Measurements from ENCODE around the gene ACP4.
A peak's percentile ranks its signal among the peaks of the same experiment; 100 is the strongest.
"Not testable (repeated sequence)": the region's sequence is repeated elsewhere in the genome, so short reads cannot be mapped to it uniquely, and the experiment has no call there.

Gene ACP4

DNA sequence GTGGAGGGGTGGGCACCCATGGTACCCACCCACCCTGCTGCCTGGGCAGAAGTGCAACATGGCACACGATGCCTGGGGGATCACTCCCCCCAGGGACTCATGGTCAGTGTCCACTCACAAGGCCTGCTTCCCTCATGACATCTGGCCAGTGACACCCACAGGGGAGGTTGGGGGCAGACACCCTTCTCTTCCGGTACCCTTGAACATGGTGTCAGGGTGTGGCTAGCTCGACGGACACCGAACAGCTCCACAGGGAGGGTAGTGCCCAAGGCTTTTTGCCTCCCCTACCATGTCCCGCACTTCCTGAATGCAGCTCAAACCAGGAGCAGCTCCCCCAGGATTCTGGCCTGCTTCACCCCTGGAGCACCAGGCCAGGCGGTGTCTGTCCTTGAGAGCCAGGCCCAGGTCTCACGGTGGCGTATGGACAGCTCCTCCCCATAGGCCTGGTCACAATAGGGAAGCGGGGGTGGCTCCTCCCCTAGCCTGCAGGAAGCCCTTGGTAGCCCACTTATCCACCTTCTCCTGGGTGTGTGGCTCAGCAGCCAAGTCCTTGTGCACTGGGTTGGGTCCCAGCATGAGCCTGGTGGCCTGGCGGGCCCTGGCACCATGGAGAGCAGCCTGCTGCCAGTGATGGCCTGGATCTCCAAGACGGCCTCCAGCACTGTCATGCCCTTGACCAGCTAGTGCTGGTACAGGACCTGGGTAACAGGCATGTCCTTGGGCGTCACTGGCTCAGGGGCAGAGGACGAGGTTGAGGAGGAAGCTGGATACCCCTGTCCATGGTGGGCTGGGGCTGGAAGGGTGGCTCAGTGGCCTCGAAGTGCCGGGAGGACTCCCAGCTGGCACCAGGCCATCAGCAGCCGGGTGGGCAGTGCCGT, 7.8 kb downstream of the ACP4 start:
- no peak for DNase-seq

DNA sequence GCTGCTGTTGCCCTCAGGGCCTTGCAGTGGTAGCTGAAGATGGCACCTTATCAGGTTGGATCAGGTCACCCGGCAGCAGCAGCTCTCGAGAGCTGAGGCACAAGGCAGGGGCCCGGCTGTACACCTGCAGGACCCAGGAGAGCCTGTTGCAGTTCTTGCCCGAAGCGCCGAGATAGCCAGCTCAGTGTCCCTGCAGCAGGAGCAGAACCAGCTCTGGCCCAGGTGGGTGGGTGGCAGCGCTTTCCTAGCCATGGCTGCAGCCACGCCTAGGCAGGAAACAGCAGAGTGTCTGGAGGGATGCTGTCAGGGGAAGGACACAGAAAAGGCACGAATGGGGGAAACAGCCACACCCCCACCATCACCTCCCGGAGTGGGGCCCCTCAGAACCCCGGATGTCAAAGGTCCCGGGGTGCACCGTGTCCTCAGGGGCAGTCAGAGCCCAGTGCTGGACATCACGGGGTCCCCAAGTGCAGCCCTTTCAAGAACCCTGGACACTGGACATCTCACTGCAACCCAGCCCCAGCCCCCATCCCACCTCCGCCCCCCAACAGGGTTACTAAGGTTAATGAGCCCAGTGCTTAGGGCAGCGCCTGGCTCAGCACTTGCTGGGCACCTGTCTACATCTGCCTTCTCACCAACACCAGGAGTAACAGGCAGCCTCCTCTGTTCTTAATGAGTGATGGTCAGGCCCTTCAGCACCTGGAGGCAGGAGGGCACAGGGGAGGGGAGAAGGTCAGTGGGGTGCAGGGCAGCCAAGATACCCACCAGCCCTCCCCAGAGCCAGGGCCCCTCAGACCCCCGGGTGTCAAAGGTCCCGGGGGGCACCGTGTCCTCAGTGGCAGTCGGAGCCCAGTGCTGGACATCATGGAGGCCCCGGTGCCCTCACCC, 8.7 kb downstream of the ACP4 start:
- no peak for DNase-seq

DNA sequence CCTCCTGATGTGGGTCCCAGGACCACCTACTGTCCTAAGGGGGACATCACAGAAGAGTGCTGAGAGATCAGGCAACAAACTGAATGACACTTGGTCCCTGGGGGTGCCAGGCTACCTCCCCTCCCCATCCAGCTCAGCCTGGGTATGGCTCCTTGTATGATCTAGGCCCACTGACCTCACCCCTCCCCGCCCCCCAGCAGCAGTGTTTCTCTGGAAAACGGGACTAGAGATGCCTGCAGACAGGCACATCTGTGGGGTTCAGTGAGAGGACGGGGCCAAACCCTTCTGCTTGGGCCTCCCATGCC, 9.3 kb downstream of the ACP4 start:
- no peak for DNase-seq

DNA sequence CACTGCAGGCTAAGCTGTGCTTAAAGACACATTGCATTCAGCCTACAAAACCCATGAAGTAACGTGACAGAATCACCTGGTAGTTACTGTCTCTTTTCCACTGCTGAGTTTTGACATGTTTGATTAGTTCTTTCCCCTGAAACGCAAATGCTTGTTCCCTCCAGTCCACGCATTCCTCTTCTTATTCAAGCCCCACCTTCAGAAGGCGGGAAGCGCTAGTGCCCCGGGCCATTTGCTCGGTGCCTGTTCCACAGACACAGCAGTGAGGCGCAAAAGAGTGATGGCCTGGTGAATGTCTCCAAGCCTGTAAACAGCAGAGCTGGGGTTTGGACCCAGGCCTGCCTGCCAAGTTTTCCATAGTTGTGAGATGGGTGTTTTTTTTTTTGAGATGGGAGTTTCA, 10.9 kb downstream of the ACP4 start:
- DNase-seq, result no peak

DNA sequence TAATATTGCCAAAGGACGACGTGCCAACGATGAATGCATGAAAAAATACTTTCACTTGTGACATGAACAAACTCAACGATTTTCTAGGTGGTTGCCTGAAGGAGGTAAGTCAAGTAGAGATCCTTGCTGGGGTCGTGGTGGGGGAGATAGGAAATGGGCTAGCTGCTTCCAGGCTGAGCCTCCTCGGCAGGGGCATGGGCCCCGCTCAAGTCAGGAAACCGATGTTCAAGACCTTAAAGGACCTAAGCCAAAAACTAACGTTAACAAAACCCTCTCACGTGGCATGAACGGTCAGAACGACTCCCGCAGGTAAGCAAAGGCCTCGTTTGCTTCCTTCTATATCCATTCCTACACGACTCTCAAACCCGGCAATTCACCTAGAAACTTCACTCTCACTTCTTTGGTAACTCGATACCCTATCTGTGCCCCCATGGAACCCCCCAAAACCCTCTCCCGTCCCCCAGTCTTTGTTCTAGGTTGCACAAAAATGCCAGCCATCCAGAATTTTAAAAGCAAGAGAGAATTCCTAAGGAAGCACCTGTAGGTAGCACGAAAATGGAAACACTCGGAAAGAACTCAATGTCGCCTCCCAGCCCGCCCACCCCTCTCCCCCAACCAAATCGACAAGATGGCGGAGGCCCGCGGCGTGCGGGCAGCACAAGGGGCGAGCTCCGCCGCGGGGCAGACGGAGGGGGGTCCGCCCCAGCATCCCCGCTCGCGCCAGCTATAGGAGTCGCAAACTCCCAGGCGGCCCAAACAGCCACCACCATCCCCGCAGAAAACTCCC, 13.6 kb downstream of the ACP4 start:
- peak in 1 of 2 donors; percentile 36 for DNase-seq

DNA sequence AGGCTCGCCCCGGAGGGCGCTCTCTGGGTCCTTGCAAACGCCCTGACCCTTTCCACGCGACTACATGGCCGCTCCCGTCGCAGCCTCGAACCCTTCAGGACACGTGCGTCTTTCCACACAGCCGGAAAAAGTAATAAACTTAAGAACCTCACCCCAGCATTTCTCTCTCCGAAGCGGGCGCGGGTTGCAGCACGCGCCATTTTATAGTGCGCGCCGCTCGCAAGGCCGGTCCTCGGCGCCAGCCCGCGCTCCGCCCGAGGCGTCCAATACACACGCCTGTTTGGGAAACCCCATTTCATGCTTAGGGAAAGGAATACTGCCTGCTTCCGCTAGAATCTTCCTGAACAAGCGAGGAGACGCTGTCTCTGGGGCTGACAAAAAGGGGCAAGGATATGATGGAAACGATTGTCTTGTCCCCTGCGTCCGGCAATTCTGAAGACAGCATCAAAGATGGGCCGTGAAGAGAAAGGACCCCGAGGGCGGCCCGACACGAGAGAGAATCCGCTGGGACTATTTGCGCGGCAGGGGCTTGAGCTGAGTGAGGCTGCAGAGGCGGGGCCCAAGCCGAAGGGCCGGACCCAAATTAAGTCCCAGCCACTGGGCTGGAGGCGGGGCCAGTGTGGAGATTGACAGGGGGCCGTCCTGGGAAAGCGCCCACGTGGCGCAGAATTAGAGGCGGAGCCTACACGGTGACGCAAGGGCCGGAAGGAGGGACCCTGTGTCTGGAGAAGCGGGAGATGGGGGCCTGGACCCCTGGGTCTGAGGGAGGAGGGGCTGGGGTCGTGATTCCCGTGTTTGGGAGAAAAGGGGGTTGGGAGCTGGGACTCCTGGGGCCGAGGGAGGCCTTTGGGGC, 14.4 kb downstream of the ACP4 start:
- peak; percentile 99 for DNase-seq

DNA sequence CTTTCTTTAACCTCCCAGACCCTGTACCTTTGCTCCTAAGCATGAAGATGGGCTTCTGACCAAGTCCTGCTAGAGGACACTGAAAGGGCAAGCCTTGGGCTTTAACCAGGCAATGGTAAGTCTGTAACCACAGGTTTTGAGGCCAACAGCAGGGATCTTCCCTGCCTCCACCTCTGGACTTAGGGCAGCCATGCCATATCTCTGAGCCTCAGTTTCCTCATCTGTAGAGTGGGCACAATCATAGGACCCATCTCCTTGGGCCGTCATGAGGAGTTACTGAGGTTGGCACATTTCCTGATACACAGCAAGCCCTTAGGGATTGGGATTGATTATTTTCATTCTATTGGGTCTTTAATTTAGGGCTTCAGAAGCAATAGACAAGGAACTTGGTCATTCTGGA, 18.6 kb downstream of the ACP4 start:
- no peak for DNase-seq

DNA sequence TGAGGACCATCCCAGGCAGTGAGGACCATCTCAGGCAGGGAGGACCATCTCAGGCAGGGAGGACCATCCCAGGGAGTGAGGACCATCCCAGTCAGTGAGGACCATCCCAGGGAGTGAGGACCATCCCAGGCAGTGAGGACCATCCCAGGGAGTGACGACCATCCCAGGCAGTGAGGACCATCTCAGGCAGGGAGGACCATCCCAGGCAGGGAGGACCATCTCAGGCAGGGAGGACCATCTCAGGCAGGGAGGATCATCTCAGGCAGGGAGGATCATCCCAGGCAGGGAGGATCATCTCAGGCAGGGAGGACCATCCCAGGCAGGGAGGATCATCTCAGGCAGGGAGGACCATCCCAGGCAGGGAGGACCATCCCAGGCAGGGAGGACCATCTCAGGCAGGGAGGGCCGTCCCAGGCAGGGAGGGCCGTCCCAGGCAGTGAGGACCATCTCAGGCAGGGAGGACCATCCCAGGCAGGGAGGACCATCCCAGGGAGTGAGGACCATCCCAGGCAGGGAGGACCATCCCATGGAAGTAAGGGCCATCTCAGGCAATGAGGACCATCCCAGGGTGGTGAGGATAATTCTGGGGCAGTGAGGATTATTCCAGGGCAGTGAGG, 21.5 kb downstream of the ACP4 start:
- DNase-seq, result not testable (repeated sequence)

DNA sequence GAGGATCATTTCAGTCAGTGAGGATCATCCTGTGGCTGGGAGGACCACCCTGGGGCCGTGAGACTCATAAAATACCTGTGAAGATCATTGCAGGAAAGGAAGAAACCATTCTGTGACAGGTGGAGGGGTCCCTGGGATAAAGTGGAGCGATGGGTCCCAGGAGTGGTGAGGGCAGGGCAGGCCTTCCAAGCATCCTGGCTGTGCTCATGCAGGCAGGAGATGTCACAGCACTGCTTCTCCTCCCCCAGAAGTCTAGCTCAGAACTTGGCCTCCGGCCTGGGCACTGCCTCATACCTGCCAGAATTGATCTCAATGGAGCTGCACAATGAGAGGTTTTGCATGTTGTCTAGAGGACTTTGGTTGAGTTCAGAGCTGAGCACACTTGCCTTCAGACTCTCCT, 22.3 kb downstream of the ACP4 start:
- no peak for DNase-seq

DNA sequence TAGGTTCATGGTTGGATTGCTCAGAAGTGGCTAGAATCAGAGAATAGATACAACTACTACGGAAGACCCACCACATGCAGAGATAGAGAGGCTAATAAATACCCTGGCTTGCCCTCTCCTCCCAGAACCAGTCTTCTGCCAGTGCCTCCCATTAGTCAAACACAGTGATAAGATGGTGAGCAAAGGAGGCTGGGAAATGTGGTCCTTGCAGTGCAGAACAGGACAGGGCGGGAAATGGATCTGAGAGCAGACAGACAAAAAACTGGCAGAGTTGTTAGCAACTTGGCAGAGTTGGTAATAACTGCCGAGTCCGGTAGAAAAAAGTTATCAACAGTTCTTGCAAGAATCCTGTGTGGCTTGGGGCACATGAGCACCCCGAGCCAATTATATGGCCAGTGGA, 24.7 kb downstream of the ACP4 start:
- DNase-seq, result no peak

DNA sequence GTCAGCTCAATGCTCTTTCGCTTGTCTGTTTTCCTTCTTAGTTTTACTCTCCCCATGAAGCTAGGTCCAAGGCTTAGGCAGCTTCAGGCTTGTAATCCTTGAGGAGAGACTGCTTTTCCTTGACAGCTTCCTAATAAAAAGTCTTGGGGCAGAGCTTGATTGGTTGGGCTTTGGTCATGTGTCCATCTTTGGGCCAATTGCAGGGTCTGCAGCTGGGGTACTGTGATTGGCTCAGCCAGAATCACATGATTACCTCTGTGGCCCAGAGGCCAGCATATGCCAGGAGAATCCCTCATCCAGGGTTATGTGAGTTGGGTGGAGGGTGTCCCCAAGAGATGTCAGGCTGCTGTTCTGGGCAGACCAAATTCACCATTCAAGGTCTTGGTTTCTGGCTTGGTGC, 25.2 kb downstream of the ACP4 start:
- no peak for DNase-seq

DNA sequence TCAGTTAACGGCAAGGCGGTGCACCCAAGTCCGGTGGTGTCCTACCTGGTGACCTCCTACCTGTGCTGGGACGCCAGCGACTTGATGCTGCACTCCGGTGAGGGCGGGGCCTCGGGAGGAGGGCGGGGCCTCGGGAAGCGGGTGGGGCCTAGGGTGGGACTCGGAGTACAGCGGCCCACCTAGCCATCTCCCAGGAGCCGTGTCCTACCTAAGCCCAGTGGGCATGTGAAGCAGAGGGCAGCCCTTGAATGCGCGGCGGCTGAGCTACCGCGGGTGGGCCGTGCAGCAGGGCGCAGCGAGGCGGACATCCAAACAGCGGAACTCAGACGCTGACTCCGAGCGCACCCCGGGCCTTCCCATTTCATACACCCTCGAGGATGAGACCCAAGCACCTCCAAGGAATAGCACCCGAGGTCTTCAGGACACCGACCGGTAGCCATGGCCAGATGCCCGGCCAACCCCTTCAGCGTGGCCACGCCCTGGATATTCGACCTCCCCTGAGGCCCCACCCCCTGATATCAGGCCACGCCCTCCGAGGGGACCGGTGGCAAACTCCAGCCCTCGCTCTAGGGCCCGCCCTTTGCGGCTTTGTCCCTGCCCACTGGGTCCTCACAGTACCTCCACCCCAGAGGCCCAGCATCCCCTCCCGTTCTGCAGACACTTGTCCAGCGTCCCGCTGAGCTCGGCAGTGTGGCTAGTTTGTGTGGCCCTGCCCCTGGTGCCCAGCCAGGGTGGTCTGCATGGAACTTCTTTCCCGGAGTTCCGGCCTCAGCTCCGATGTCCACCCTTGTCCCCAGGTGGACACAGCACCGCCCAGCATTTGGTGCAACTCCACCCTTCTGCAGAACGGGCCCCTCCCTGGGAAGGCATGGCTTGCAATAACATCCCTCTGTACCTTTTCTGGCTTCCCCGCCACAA, 28.0 kb downstream of the ACP4 start:
- peak; percentile 32 to 50 for DNase-seq

DNA sequence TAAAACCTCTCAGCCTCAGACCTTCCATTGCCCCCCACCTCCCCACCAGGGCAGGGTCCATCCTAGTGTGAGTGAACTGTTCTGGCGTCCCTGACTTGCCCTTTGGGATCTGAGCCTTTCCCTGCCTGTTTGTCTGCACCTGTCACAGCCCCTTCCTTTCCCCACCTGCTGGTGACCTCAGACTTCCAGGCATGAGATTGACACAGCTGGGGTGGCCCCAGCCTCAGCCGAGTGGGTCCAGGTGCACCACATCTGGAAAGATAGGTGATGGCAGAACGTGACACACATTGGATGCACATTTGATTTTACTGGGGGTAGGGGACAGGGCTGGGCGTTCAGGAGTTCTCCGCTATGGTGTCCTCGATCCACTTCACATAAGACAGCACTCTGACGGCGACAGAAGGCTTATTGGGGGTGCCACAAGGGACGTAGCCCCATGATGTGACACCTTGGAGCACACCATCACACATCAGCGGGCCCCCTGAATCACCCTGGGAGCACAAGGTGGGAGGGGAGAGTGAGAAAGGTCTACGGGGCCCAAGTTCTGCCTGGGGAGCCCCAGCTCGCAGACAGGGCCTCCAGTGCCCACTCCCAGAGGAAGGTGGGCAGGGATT, 28.8 kb downstream of the ACP4 start:
- DNase-seq, result no peak

DNA sequence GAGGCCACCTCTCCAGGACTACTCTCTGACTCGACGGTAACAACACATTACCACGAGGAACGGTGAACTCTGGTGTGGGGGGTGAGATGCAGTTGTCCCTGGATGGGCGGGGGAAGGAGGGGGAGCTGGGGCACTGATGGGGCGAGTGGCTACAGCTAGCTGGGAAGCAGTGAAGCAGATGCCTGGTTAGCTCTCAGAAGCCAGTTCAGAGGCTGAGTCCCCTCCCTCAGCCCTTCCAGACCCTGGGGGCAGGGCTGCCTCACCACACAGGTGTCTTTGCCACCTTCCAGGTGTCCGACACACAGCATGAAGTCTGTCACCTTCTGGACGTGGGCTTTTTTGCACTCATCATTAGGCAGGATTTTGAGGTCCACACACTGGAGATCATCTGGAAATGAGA, 29.4 kb downstream of the ACP4 start:
- no peak for DNase-seq

DNA sequence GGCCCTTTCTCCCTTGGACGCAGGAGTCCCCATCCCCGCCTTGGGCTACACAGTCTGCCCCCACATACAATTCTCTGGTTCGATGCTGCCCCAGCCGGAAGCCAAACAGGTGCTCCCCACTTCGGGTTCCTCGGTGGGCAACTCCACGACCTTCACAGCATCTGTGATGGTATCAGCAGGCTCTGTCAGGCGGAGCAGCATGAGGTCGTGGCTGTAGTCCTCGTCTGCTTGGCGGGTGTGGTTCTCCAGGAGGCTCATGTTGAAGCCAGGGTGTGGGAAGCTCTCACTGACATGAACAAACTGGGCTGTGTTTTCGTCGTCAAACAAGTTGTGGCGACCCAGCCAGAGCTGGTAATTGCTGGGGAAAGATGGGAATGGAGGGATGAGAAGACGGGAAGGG, 29.9 kb downstream of the ACP4 start:
- DNase-seq, result no peak

DNA sequence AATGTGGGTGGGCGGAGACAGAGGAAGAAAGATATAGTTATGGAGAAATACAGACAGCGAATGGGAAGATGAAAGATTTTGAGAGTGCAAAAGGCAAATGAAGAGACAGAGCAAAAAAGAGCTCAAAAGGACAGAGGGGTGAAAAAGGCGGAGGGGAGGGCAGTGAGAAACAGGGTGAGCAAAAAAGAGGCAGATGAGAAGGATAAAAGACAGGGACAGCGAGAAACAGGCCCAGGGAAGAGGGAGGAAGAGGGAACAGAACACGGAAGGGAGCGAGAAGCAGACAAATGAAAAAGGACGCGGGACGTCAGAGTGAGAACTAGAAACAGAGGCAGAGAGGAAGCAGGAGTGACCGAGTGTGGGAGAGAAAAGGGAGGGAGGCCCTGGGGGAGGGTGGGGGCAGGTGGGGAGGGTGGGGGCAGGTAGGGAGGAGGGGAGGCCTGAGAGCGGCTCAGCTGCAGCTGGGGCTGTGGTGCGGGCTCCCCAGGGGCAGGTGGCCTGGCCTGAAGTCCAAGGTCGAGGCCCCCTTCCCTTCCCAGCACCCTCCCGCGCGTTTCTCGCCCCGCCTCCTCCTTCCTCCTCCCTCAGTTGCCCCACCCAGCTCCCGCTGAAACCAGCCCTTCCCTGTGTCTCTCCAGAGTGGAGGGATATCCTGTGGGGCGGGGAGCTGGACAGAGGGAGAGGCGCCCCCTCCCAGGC, 30.5 kb downstream of the ACP4 start:
- DNase-seq, result no peak

DNA sequence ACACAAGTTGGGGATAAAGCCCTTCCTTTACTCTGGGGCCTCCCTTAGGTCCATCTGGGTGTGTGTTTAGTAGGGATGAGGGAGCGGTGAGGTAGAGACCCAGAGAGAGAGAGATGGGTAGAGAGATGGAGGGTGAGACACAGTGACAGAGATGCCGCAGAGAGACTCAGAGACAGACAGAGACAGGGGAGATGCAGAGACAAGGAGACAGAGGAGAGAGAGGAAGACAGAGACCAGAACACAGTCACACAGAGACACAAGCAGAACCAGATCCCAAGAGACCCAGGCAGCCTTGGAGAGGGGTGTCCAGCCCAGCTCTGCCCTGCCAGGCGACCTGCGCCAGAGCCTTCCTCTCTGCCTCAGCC, 31.0 kb downstream of the ACP4 start:
- DNase-seq, result no peak

DNA sequence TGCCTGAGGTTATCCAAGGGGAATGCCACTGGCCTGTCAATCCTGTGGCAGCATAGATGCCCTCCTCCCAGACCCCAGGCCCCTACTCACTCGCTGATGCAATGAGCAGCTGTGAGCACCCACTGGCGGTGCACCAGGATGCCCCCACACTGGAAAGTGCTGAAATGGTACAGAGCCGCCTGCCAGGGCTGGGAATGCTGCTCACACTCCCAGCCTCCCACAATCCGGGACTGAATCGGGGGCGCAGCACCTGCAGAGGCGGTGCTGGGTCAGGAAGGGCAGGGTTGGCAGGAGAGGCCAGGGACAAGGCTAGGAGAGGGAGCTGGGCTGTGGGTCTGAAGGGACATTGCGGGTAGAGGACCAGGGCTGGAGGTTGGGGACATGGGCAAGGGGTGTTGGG, 31.4 kb downstream of the ACP4 start:
- DNase-seq, result no peak

DNA sequence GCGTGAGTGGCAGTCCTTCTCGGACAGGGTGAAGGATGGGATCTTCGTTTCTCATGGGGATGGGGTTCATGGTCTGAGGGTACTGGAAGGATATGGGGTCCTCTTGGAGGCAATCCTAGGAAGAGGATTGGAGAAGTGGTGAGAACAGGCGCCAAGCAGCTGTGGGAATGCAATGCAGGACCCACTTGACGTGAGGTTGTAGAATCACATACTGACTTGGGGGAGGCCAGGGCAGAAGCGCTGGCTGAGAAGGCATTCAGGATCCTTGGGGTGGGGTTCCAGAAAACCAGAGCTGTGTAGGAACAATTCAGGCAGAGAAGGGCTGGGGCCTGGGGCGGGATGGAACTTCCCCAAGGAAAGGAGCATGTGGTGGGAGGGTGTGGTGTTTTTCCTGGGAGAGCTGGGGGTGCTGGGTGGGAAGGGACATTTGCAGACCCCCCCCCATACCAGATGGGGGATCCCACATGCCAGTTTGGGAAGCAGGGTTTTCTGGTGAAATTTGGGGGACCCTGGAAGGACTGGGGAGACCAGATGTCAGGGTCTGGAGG, 32.5 kb downstream of the ACP4 start:
- no peak for DNase-seq

Measured in CD4-positive, alpha-beta T cell treated with Interferon alpha-2 for 1 hour (primary cell).